Mesendoderm (in vitro differentiated cells): ENCODE data around the gene LRIG3.

Experiments used
- DNase-seq: peaks from one replicate; pipeline ENCODE4 v3.0.0; 2013
- H2AK5ac ChIP-seq: 2 replicates; pipeline ENCODE4 v1.6.1; 2013; ENCODE audit warnings: low read length, inconsistent platforms
- H2BK120ac ChIP-seq: 2 replicates; pipeline ENCODE4 v1.6.1; 2013; ENCODE audit warnings: low read depth, mild to moderate bottlenecking, low read length, moderate library complexity, mixed read lengths
- H2BK15ac ChIP-seq: replicated peaks from 2 replicates; pipeline ENCODE4 v1.6.1; 2013; ENCODE audit warnings: low read depth, mild to moderate bottlenecking, moderate library complexity
- H2BK5ac ChIP-seq: 2 replicates; pipeline ENCODE4 v1.6.1; 2013; ENCODE audit warnings: low read length, inconsistent platforms
- H3K18ac ChIP-seq: 2 replicates; pipeline ENCODE4 v1.6.1; 2013; ENCODE audit warnings: mild to moderate bottlenecking, low read length, mixed read lengths
- H3K23ac ChIP-seq: one replicate; pipeline ENCODE4 v1.6.1; 2013; ENCODE audit warnings: low read length
- H3K27ac ChIP-seq: 2 replicates; pipeline ENCODE4 v1.5.1; 2013; ENCODE audit warnings: low read depth, mild to moderate bottlenecking, inconsistent platforms, low read length, moderate library complexity
- H3K27me3 ChIP-seq: 2 replicates; pipeline ENCODE4 v1.6.1; 2013; ENCODE audit warnings: low read length, control low read depth, mild to moderate bottlenecking, inconsistent platforms; ENCODE audit not compliant: insufficient read depth, poor library complexity
- H3K36me3 ChIP-seq: 2 replicates; pipeline ENCODE4 v1.6.1; 2013; ENCODE audit warnings: low read length, inconsistent platforms; ENCODE audit not compliant: control insufficient read depth, insufficient read depth
- H3K4ac ChIP-seq: one replicate; pipeline ENCODE4 v1.6.1; 2013; ENCODE audit warnings: low read depth, mild to moderate bottlenecking, low read length, moderate library complexity
- H3K4me1 ChIP-seq: 2 replicates; pipeline ENCODE4 v1.6.1; 2013; ENCODE audit warnings: low read depth, low read length, inconsistent platforms; ENCODE audit not compliant: control insufficient read depth
- H3K4me2 ChIP-seq: 2 replicates; pipeline ENCODE4 v1.6.1; 2013; ENCODE audit warnings: low read length
- H3K4me3 ChIP-seq: 2 replicates; pipeline ENCODE4 v1.5.1; 2013; ENCODE audit warnings: mild to moderate bottlenecking, low read length
- H3K56ac ChIP-seq: one replicate; pipeline ENCODE4 v1.6.1; 2013; ENCODE audit warnings: low read length
- H3K79me1 ChIP-seq: 2 replicates; pipeline ENCODE4 v1.6.1; 2013; ENCODE audit warnings: low read length, inconsistent platforms
- H3K79me2 ChIP-seq: 2 replicates; pipeline ENCODE4 v1.6.1; 2013; ENCODE audit warnings: mild to moderate bottlenecking, low read length; ENCODE audit not compliant: control insufficient read depth, insufficient read depth
- H3K9ac ChIP-seq: 2 replicates; pipeline ENCODE4 v1.6.1; 2013; ENCODE audit warnings: low read length, inconsistent platforms
- H4K5ac ChIP-seq: one replicate; pipeline ENCODE4 v1.6.1; 2013; ENCODE audit warnings: low read length
- H4K8ac ChIP-seq: one replicate; pipeline ENCODE4 v1.6.1; 2013; ENCODE audit warnings: low read depth, mild to moderate bottlenecking, control low read depth, low read length, moderate library complexity
- WGBS: extraction: QIAGEN DNeasy Blood & Tissue Kit; methylation state at CpG from one replicate; pipeline ENCODE4 v1.1.7; 2013; ENCODE audit warnings: low lambda C conversion rate, missing lambda C conversion rate; ENCODE audit not compliant: insufficient coverage; ENCODE audit errors: extremely low coverage; 5-methylcytosine and 5-hydroxymethylcytosine counted together

LRIG3 gene

DNA sequence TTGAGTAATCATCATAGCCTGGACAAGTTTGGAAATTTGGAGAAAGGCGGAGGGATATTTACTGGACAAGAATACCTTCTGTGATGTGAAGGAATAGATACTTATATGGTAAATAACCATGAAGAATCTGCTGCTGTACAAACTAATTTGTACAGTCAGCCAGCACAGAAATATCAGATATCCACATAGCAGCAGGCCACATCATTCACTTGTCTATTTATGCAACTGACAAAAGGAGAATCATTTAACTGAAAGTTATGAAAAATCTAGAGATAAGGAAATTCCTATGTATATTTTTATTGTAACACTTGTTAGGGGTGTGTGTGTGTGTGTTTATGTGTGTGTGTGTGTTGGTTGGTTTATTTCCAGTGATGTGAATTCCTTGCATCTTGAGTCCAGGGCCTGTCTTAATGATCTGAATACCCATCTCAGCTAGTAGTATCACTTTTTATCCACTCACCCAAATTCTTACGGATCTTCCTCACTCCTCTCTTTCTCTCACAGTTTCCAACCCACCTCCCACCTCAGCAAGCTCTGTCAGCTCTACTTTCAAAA, 10.5 kb upstream of the LRIG3 start:
- no peaks in the 10 kb centered on the region for H3K79me2 ChIP-seq
- no peak overlapping the region for H2AK5ac ChIP-seq
- no peak overlapping the region for H3K4ac ChIP-seq
- H3K27me3 ChIP-seq, result no peaks in the 10 kb centered on the region
- H3K79me1 ChIP-seq, result no peaks in the 10 kb centered on the region
- no peak overlapping the region for H2BK120ac ChIP-seq
- H3K4me2 ChIP-seq, result no peak overlapping the region
- H3K18ac ChIP-seq, result no peak overlapping the region
- no peak for DNase-seq
- no peak overlapping the region for H4K5ac ChIP-seq
- H3K9ac ChIP-seq, result no peak overlapping the region
- H3K4me3 ChIP-seq, result no peak overlapping the region
- WGBS, result no CpG with 5 or more reads among the region's 2 CpGs
- no peak overlapping the region for H3K23ac ChIP-seq
- no peak overlapping the region for H4K8ac ChIP-seq
- no peak overlapping the region for H2BK5ac ChIP-seq
- H3K4me1 ChIP-seq, result peaks cover 4% of the 10 kb centered on the region
- H3K27ac ChIP-seq, result no peak overlapping the region
- H2BK15ac ChIP-seq, result no peak overlapping the region
- H3K36me3 ChIP-seq, result no peaks in the 10 kb centered on the region
- H3K56ac ChIP-seq, result no peak overlapping the region

DNA sequence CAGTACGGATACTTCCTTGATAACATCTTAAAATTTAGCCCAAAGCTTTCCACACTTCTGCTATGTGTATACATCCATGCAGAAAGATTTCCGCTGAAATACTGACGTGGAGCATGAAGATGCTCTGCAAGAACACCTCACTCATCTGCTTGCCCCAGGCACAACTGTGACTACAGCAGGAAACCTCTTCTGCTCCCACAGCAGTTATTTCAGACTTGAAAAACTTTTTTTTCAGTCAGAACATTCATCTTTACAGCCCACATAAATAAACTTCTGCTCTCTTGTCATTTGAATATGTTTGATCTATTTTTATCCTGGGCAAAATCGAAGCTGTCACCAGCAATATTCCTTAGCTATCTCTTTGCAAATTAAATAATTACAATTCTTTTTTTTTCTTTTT, 6.8 kb upstream of the LRIG3 start:
- H2BK120ac ChIP-seq, result no peak overlapping the region
- H2AK5ac ChIP-seq, result no peak overlapping the region
- no peaks in the 10 kb centered on the region for H3K79me1 ChIP-seq
- peak overlapping the region; percentile 14 for H3K18ac ChIP-seq
- H3K27ac ChIP-seq, result no peak overlapping the region
- no peak overlapping the region for H4K8ac ChIP-seq
- no peak overlapping the region for H2BK15ac ChIP-seq
- peak overlapping the region; percentile 55 for H3K4ac ChIP-seq
- no peak overlapping the region for H3K4me2 ChIP-seq
- peaks cover 12% of the 10 kb centered on the region for H3K4me1 ChIP-seq
- no peaks in the 10 kb centered on the region for H3K27me3 ChIP-seq
- H3K23ac ChIP-seq, result no peak overlapping the region
- H3K79me2 ChIP-seq, result no peaks in the 10 kb centered on the region
- DNase-seq, result no peak
- no peak overlapping the region for H4K5ac ChIP-seq
- H3K56ac ChIP-seq, result no peak overlapping the region
- H3K36me3 ChIP-seq, result no peaks in the 10 kb centered on the region
- WGBS, result no CpG with 5 or more reads among the region's 4 CpGs
- no peak overlapping the region for H3K9ac ChIP-seq
- no peak overlapping the region for H3K4me3 ChIP-seq
- no peak overlapping the region for H2BK5ac ChIP-seq

GRCh38 chr12:58926586-58926985, 6.3 kb upstream of the LRIG3 start:
- Histone ChIP-seq H3K23ac (no peak overlapping the region), H3K79me2 (no peaks in the 10 kb centered on the region), H3K18ac (no peak overlapping the region), H3K4me1 (peaks cover 12% of the 10 kb centered on the region), H3K27me3 (no peaks in the 10 kb centered on the region), H3K4me2 (no peak overlapping the region), H4K5ac (no peak overlapping the region), H3K4ac (no peak overlapping the region), H2BK15ac (no peak overlapping the region), H2BK120ac (no peak overlapping the region), H3K36me3 (no peaks in the 10 kb centered on the region), H3K79me1 (no peaks in the 10 kb centered on the region), H2AK5ac (no peak overlapping the region), H3K4me3 (no peak overlapping the region), H3K56ac (no peak overlapping the region), H4K8ac (no peak overlapping the region), H3K27ac (no peak overlapping the region), H2BK5ac (no peak overlapping the region), H3K9ac (no peak overlapping the region)
- no peak for DNase-seq

GRCh38 chr12:58925751-58926150, 5.4 kb upstream of the LRIG3 start:
- peak overlapping the region; percentile 77 for H3K56ac ChIP-seq
- H3K79me1 ChIP-seq, result no peaks in the 10 kb centered on the region
- no peak overlapping the region for H3K4ac ChIP-seq
- no peak overlapping the region for H3K4me3 ChIP-seq
- peak overlapping the region; percentile 90 for H3K18ac ChIP-seq
- H2AK5ac ChIP-seq, result no peak overlapping the region
- H4K8ac ChIP-seq, result no peak overlapping the region
- no peaks in the 10 kb centered on the region for H3K36me3 ChIP-seq
- H2BK15ac ChIP-seq, result no peak overlapping the region
- peak overlapping the region; percentile 97 for H2BK120ac ChIP-seq
- no peak overlapping the region for H3K23ac ChIP-seq
- H3K27ac ChIP-seq, result peak overlapping the region; percentile 89
- WGBS, result no CpG with 5 or more reads among the region's 2 CpGs
- H4K5ac ChIP-seq, result no peak overlapping the region
- peak; percentile 51 for DNase-seq
- H3K27me3 ChIP-seq, result no peaks in the 10 kb centered on the region
- peak overlapping the region; percentile 34 for H3K9ac ChIP-seq
- H3K4me2 ChIP-seq, result no peak overlapping the region
- H3K4me1 ChIP-seq, result peaks cover 13% of the 10 kb centered on the region
- H2BK5ac ChIP-seq, result peak overlapping the region; percentile 91
- H3K79me2 ChIP-seq, result no peaks in the 10 kb centered on the region

DNA sequence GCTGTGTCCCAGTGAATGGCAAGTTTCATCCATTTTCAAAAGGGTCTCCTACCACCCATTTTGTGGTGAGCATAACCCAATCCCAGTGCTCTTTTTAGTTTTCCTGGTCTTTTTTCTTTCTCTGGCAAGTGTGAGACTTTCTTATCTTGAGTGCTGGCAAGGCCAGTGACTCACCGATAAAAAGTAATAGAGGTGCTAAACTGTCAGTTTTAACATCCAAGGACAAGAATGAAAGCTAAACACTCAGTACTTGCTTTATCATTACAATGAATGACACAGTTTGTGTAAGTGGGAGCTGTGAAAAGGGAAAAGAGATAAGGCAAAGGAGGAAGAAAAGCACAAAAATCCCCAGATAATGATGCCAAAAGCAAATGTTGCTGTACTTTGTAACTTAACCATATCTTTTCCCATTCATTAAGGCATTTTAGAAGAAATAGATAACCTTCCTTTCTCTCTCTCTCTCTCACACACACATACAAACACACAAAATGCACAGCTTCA, 4.9 kb upstream of the LRIG3 start:
- no peak overlapping the region for H3K18ac ChIP-seq
- no peak overlapping the region for H3K4me3 ChIP-seq
- peak overlapping the region; percentile 95 for H2BK5ac ChIP-seq
- no peak overlapping the region for H2BK15ac ChIP-seq
- no peak overlapping the region for H3K9ac ChIP-seq
- no peak overlapping the region for H4K8ac ChIP-seq
- H3K23ac ChIP-seq, result no peak overlapping the region
- no peaks in the 10 kb centered on the region for H3K36me3 ChIP-seq
- H3K79me2 ChIP-seq, result no peaks in the 10 kb centered on the region
- H2AK5ac ChIP-seq, result no peak overlapping the region
- H3K79me1 ChIP-seq, result no peaks in the 10 kb centered on the region
- no CpG with 5 or more reads among the region's 1 CpG for WGBS
- no peak overlapping the region for H3K4ac ChIP-seq
- H3K4me1 ChIP-seq, result peaks cover 14% of the 10 kb centered on the region
- H3K56ac ChIP-seq, result peak overlapping the region; percentile 39
- H4K5ac ChIP-seq, result no peak overlapping the region
- DNase-seq, result peak; percentile 98
- peak overlapping the region; percentile 87 for H3K27ac ChIP-seq
- H3K27me3 ChIP-seq, result no peaks in the 10 kb centered on the region
- no peak overlapping the region for H3K4me2 ChIP-seq
- no peak overlapping the region for H2BK120ac ChIP-seq

DNA sequence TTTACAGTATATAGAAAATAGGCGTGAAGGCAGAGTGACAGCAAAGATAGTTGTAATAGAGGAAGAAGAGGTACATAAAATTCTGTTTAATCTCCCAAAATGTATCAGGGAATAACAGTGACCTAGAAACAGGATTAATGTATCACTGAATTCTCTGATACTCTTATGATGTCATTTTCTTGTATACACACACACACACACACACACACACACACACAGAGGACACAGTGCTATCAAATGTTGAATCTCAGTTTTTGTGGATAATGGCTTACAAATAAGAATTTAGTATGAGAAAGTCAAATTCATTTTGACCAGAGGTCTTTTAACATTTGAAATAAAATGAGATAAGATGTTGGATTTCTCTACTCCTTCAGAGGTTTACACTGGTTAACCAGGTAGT, 4.3 kb upstream of the LRIG3 start:
- no peak overlapping the region for H2BK15ac ChIP-seq
- H3K27me3 ChIP-seq, result no peaks in the 10 kb centered on the region
- no peaks in the 10 kb centered on the region for H3K79me1 ChIP-seq
- no peak overlapping the region for H3K4ac ChIP-seq
- no CpG with 5 or more reads among the region's 1 CpG for WGBS
- no peak overlapping the region for H3K9ac ChIP-seq
- peaks cover 14% of the 10 kb centered on the region for H3K4me1 ChIP-seq
- H3K79me2 ChIP-seq, result peaks cover under 1% of the 10 kb centered on the region
- peak overlapping the region; percentile 99 for H2BK120ac ChIP-seq
- H3K27ac ChIP-seq, result peak overlapping the region; percentile 87
- peak overlapping the region; percentile 73 for H3K56ac ChIP-seq
- no peak overlapping the region for H3K23ac ChIP-seq
- H3K4me3 ChIP-seq, result no peak overlapping the region
- H4K5ac ChIP-seq, result no peak overlapping the region
- no peak for DNase-seq
- peak overlapping the region; percentile 95 for H2BK5ac ChIP-seq
- H4K8ac ChIP-seq, result peak overlapping the region; percentile 39
- no peak overlapping the region for H3K4me2 ChIP-seq
- no peaks in the 10 kb centered on the region for H3K36me3 ChIP-seq
- peak overlapping the region; percentile 92 for H3K18ac ChIP-seq
- no peak overlapping the region for H2AK5ac ChIP-seq
